ENCODE measurements around the gene MYO5C.

MYO5C gene, protein sequence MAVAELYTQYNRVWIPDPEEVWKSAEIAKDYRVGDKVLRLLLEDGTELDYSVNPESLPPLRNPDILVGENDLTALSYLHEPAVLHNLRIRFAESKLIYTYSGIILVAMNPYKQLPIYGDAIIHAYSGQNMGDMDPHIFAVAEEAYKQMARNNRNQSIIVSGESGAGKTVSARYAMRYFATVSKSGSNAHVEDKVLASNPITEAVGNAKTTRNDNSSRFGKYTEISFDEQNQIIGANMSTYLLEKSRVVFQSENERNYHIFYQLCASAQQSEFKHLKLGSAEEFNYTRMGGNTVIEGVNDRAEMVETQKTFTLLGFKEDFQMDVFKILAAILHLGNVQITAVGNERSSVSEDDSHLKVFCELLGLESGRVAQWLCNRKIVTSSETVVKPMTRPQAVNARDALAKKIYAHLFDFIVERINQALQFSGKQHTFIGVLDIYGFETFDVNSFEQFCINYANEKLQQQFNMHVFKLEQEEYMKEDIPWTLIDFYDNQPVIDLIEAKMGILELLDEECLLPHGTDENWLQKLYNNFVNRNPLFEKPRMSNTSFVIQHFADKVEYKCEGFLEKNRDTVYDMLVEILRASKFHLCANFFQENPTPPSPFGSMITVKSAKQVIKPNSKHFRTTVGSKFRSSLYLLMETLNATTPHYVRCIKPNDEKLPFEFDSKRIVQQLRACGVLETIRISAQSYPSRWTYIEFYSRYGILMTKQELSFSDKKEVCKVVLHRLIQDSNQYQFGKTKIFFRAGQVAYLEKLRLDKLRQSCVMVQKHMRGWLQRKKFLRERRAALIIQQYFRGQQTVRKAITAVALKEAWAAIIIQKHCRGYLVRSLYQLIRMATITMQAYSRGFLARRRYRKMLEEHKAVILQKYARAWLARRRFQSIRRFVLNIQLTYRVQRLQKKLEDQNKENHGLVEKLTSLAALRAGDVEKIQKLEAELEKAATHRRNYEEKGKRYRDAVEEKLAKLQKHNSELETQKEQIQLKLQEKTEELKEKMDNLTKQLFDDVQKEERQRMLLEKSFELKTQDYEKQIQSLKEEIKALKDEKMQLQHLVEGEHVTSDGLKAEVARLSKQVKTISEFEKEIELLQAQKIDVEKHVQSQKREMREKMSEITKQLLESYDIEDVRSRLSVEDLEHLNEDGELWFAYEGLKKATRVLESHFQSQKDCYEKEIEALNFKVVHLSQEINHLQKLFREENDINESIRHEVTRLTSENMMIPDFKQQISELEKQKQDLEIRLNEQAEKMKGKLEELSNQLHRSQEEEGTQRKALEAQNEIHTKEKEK (N-terminal part only)

GRCh38 chr15:52295421-52296001 is at the start of gene MYO5C:
Gene MYO5C (minus strand): TSS chr15:52295804. CDS start chr15:52295636, 168 bp downstream.
- peak; percentile 7 to 26 for DNase-seq

GRCh38 chr15:52344592-52344991 is 49.0 kb upstream of the MYO5C start:
- no peak for DNase-seq

GRCh38 chr15:52343831-52344230 is 48.2 kb upstream of the MYO5C start:
- no peak for DNase-seq

DNA sequence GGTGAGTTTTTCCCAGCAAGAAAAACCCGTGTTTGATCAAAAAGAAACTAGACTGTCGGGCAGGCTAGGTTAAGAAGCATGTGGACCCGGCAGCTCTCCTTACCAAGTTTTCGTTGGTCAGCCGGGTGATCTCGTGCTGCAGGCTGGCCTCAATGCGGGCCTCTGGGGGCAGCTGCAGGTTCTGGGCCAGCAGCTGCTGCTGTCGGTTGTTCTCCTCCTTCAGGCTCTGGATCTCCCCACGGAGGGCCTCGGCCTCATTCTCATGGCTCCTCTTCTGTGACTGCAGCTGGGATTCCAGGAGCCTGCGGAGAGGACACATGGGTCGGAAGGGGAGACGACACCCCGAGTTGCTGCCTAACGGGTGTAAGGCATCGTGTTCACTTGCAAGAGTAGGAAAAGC is 44.5 kb upstream of the MYO5C start:
- DNase-seq = no peak

GRCh38 chr15:52338891-52339290 is 43.3 kb upstream of the MYO5C start:
- no peak for DNase-seq

- DNase-seq = no peak
Observed at GRCh38 chr15:52338058-52338457, 42.5 kb upstream of the MYO5C start.

- DNase-seq = no peak
Observed at GRCh38 chr15:52337198-52337853, 41.7 kb upstream of the MYO5C start.

- no peak for DNase-seq
Observed at GRCh38 chr15:52336529-52336928, 40.9 kb upstream of the MYO5C start.

GRCh38 chr15:52334491-52335160 is 39.0 kb upstream of the MYO5C start:
- no peak for DNase-seq

GRCh38 chr15:52331490-52332240 is 36.1 kb upstream of the MYO5C start:
- DNase-seq = no peak

GRCh38 chr15:52329987-52330386 is 34.4 kb upstream of the MYO5C start:
- no peak for DNase-seq

DNA sequence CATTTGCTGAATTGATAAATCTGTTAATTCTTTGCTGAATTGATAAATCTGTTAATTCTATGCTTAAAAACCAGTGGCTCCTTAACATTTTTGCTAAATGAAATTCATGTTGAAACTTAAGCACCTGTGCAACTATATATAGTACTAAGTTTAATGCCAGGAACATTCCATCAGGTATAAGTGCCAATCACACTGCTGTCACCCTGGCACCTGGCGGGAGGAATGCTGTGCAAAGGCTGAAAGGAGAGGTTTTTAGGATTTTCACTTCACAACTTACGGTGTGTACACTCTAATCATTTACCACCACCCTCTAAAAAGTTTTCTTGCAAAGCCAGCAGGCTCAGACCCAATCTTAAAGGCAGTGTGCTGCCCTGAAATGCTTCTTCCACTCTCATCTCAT is 33.5 kb upstream of the MYO5C start:
- no peak for DNase-seq

- no peak for DNase-seq
Observed at GRCh38 chr15:52328680-52329079, 33.1 kb upstream of the MYO5C start.

DNA sequence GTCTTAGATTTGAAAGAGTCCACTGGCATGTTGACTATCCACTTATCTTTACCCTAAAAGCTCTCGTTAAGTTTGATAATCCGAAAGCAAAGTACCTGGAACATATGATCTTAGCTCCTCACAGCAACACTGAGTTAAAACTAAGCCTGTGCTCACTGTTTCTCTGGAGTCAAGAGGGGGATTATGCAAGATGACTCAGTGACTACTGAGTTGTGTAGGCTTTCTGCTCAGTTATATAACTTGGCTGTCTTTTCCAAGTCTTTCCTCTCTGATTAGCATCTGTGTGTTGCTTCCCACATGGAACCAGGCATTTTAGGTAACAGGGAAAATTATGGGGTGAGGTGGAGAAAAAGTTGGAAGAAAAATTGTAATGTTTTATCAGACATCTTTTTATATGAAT is 31.2 kb upstream of the MYO5C start:
- no peak for DNase-seq

DNA sequence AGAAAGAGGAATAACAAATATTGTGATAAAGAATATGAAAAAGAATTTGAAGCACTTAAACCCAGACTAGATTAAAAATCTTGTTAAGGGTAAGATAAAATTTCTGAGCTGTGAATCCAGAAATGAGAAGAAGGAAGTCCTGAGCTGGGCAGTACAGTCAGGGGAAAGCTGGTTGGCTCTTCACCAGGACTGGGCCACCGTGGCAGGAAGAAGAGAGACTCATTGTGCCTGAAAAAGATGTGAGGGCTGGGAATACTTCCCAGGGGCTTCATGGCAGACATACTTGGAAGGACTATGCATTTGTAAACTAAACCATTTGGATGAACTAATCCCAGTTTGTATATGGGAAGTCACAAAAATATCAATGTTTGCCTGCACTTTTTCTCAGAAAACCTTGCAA is 28.5 kb upstream of the MYO5C start:
- no peak for DNase-seq

GRCh38 chr15:52318729-52319500 is 23.3 kb upstream of the MYO5C start:
- no peak for DNase-seq

DNA sequence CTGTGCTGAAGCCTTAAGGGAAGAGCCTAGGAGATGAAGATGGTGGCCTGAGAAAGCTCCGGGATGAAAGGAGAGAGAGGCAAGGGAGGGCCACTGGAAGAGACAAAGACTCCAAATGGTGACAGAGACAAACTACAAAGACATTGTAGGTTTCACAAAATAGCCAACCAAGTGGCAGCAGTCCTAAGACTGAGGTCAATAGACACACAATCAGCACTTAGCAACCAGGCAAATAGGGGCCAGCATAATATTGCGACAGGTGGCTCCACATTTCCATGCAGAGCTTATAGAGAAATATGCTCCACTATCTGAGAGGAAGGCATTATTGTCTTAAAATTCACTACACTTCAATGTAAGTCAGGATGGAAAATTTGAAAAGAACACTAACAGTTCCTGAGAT is 22.1 kb upstream of the MYO5C start:
- no peak for DNase-seq

- no peak for DNase-seq
Observed at GRCh38 chr15:52317022-52317421, 21.4 kb upstream of the MYO5C start.

DNA sequence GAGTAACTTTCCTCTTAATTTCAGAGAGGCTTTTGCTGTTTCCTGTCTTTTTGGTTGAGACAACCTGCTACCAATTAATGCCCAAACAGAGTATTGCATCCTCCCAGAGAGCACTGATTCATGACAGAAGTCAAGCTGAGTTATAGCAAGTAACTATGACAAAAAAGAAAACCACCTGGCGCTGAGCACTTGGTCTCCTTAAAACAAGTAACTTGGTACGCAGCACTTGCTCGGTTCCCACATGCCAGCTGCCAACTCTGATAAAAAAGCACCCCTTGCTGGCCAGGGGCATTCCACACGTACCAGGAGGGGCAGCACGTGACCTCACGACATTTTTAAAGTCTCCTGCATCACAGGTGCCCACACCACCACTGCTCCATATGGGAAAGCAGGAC is 13.5 kb upstream of the MYO5C start:
- no peak for DNase-seq

All from NCI-H187 (cell line).